MCF 10A (cell line): ENCODE results near the gene ASTL. TPM values are rescaled to one million over a fixed set of nuclear protein-coding genes. Genes with fewer than 3 reads are reported as not detected.

Experiments used
- BruUV-seq: library from RNA; stranded (reverse); fragments of 400-500 nt; replicated peaks from 2 replicates; lab custom pipeline; 2021; lab: Mats Ljungman, UMichigan
- CTCF ChIA-PET: fragments of 300-600 bp; sonication (Branson Sonifier 250); formaldehyde crosslinking; extraction: SDS; loops from one replicate; lab custom pipeline; 2021; ENCODE audit warnings: antibody characterized with exemption, inconsistent platforms; lab: Yijun Ruan, JAX
- POLR2A ChIA-PET: fragments of 300-600, 350-650 bp; sonication (Branson Sonifier 250); formaldehyde crosslinking; extraction: SDS; loops from one replicate; lab custom pipeline; 2020; ENCODE audit warnings: antibody characterized with exemption, inconsistent platforms; lab: Yijun Ruan, JAX
- DNase-seq: peaks from one replicate; pipeline ENCODE4 v3.0.0-alpha.2; 2018; ENCODE audit not compliant: unreplicated experiment
- H3K27ac Mint-ChIP-seq: one replicate; pipeline ENCODE4 v1.8.0; 2022; ENCODE audit warnings: mild to moderate bottlenecking, low read depth, mixed read lengths; ENCODE audit not compliant: unreplicated experiment
- H3K27me3 Mint-ChIP-seq: one replicate; pipeline ENCODE4 v1.8.0; 2022; ENCODE audit warnings: mixed read lengths; ENCODE audit not compliant: insufficient read depth, unreplicated experiment
- H3K36me3 Mint-ChIP-seq: one replicate; pipeline ENCODE4 v1.8.0; 2022; ENCODE audit warnings: mild to moderate bottlenecking, moderate library complexity, mixed read lengths; ENCODE audit not compliant: insufficient read depth, unreplicated experiment
- H3K4me1 Mint-ChIP-seq: one replicate; pipeline ENCODE4 v1.8.0; 2022; ENCODE audit warnings: mixed read lengths; ENCODE audit not compliant: insufficient read depth, unreplicated experiment
- H3K4me3 Mint-ChIP-seq: one replicate; pipeline ENCODE4 v1.8.0; 2022; ENCODE audit warnings: mild to moderate bottlenecking, moderate library complexity, mixed read lengths; ENCODE audit not compliant: unreplicated experiment
- H3K9me3 Mint-ChIP-seq: one replicate; pipeline ENCODE4 v1.8.0; 2022; ENCODE audit warnings: mixed read lengths; ENCODE audit not compliant: unreplicated experiment
- intact Hi-C: fragments of 100-400 bp; cut with micrococcal nuclease; formaldehyde crosslinking; loops from 2 replicates; pipeline ENCODE4 v1.14.1; 2022
- total RNA-seq: library from RNA; stranded (reverse); gene quantifications from 2 replicates; pipeline ENCODE4 v1.2.3, GENCODE V29; 2022
- TF ChIP-seq, protein P1 (sequence below): fragments of 200-600 bp; IDR thresholded peaks from one replicate; pipeline ENCODE4 v1.8.0; 2022; ENCODE audit warnings: antibody characterized with exemption, mild to moderate bottlenecking; ENCODE audit not compliant: unreplicated experiment

ASTL gene
- total RNA-seq, 1 experiment from 2014 or later = not detected

DNA sequence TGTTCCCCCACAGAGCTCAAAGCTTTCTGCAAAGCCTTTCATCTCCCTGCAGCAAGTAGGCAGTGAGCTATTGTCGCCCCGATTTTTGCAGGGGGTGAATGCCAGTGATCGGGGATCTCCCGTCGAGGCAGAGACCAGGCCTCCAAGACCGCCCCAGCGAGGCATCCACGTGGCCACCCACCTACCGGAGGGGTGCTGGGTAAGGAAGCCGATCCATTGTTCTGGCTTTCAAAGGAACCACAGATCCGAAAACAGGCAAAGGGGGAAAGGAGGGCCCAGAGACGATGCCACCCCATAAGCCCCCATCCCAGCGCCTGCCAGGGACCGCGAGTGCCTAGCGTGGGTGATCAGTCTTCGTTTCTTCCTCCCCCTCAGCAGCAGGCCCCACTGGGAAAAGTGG lies 24.4 kb downstream of the ASTL start:
- ChIA-PET CTCF (interaction anchor here (0.6 kb wide), 1 partner anchor 11 kb away, joined by 3 read pairs; no protein-coding TSS in a partner anchor), POLR2A (no interaction called here)
- Mint-ChIP-seq H3K27me3 (peaks cover 11% of the 10 kb centered on the region), H3K4me3 (no peak overlapping the region), H3K9me3 (no peaks in the 10 kb centered on the region), H3K36me3 (no peaks in the 10 kb centered on the region), H3K27ac (no peak overlapping the region), H3K4me1 (no peaks in the 10 kb centered on the region)
- no TSS peak for BruUV-seq
- no peak for DNase-seq
- TF ChIP-seq, protein P1, sequence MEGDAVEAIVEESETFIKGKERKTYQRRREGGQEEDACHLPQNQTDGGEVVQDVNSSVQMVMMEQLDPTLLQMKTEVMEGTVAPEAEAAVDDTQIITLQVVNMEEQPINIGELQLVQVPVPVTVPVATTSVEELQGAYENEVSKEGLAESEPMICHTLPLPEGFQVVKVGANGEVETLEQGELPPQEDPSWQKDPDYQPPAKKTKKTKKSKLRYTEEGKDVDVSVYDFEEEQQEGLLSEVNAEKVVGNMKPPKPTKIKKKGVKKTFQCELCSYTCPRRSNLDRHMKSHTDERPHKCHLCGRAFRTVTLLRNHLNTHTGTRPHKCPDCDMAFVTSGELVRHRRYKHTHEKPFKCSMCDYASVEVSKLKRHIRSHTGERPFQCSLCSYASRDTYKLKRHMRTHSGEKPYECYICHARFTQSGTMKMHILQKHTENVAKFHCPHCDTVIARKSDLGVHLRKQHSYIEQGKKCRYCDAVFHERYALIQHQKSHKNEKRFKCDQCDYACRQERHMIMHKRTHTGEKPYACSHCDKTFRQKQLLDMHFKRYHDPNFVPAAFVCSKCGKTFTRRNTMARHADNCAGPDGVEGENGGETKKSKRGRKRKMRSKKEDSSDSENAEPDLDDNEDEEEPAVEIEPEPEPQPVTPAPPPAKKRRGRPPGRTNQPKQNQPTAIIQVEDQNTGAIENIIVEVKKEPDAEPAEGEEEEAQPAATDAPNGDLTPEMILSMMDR = no peak
- intact Hi-C loops = no loop called here

DNA sequence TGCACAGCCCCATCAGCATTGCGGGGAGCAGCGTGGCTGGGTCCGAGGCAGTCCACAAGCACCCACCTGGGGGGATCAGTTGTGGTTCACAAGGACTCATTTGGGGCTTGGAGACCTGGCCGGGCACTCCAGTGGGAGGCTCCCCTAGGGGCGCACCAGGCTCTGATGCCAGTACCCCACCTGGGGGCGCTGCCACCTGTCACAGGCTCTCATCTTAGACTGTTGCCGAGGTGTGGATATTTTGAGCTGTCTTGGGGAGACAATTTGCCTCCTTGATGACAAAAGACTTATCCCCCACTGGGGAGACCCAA lies 25.0 kb downstream of the ASTL start:
- DNase-seq = no peak
- ChIA-PET POLR2A (no interaction called here), CTCF (no interaction called here)
- TF ChIP-seq, protein P1 = no peak
- Mint-ChIP-seq H3K4me3 (no peak overlapping the region), H3K36me3 (no peaks in the 10 kb centered on the region), H3K4me1 (no peaks in the 10 kb centered on the region), H3K9me3 (no peaks in the 10 kb centered on the region), H3K27me3 (peaks cover 11% of the 10 kb centered on the region), H3K27ac (no peak overlapping the region)
- intact Hi-C loops = no loop called here
- BruUV-seq = no TSS peak

- no peak overlapping the region for H3K27ac Mint-ChIP-seq
- no peak for DNase-seq
- H3K27me3 Mint-ChIP-seq = peaks cover 11% of the 10 kb centered on the region
- no peaks in the 10 kb centered on the region for H3K4me1 Mint-ChIP-seq
- no peak overlapping the region for H3K4me3 Mint-ChIP-seq
- no peaks in the 10 kb centered on the region for H3K36me3 Mint-ChIP-seq
- TF ChIP-seq, protein P1 = no peak
- POLR2A ChIA-PET = no interaction called here
- CTCF ChIA-PET = no interaction called here
- no peaks in the 10 kb centered on the region for H3K9me3 Mint-ChIP-seq
- BruUV-seq = no TSS peak
- intact Hi-C loops = no loop called here
Observed at GRCh38 chr2:96112501-96113366, 25.6 kb downstream of the ASTL start.

- ChIA-PET CTCF (no interaction called here), POLR2A (no interaction called here)
- intact Hi-C loops = no loop called here
- peaks cover 11% of the 10 kb centered on the region for H3K27me3 Mint-ChIP-seq
- no peaks in the 10 kb centered on the region for H3K36me3 Mint-ChIP-seq
- no peaks in the 10 kb centered on the region for H3K4me1 Mint-ChIP-seq
- no peak for DNase-seq
- BruUV-seq = no TSS peak
- no peaks in the 10 kb centered on the region for H3K9me3 Mint-ChIP-seq
- no peak overlapping the region for H3K27ac Mint-ChIP-seq
- no peak overlapping the region for H3K4me3 Mint-ChIP-seq
- TF ChIP-seq, protein P1 = no peak
Observed at GRCh38 chr2:96111823-96112500, 26.3 kb downstream of the ASTL start.
